Neural cell (in vitro differentiated cells): ENCODE measurements around the gene NOP14. TPM values are rescaled to one million over a fixed set of nuclear protein-coding genes. Genes with fewer than 3 reads are reported as not detected.

Experiments
- H2AFZ ChIP-seq: fragments of 200-600, 300-800 bp; sonication (generic), shearing (Covaris generic); 2 replicates; pipeline ENCODE4 v1.6.0; 2014; ENCODE audit warnings: low read depth, mild to moderate bottlenecking, antibody characterized with exemption, low read length, moderate library complexity
- H3F3A ChIP-seq: fragments of 200-600 bp; shearing (Covaris generic); 2 replicates; pipeline ENCODE4 v1.6.1; 2016; ENCODE audit warnings: mild to moderate bottlenecking, moderate library complexity, mixed read lengths, antibody characterized with exemption, low read length; ENCODE audit not compliant: insufficient read depth, poor library complexity, severe bottlenecking
- H3K27ac ChIP-seq: fragments of 200-600, 300-800 bp; sonication (generic), shearing (Covaris generic); 2 replicates; pipeline ENCODE4 v1.5.1; 2014; ENCODE audit warnings: mild to moderate bottlenecking, low read length, moderate library complexity
- H3K27me3 ChIP-seq: fragments of 300-800, 200-600 bp; sonication (generic), shearing (Covaris generic); 2 replicates; pipeline ENCODE4 v1.6.0; 2014; ENCODE audit warnings: mild to moderate bottlenecking, low read depth, low read length, moderate library complexity; ENCODE audit not compliant: insufficient read depth
- H3K36me3 ChIP-seq: fragments of 300-800, 200-600 bp; sonication (generic), shearing (Covaris generic); 2 replicates; pipeline ENCODE4 v1.5.1; 2014; ENCODE audit warnings: mild to moderate bottlenecking, antibody characterized with exemption, low read length, moderate library complexity; ENCODE audit not compliant: insufficient read depth
- H3K4me2 ChIP-seq: fragments of 300-800, 200-600 bp; sonication (generic), shearing (Covaris generic); 2 replicates; pipeline ENCODE4 v1.6.0; 2014; ENCODE audit warnings: mild to moderate bottlenecking, low read length
- H3K4me3 ChIP-seq: fragments of 300-800, 200-600 bp; sonication (generic), shearing (Covaris generic); 2 replicates; pipeline ENCODE4 v1.5.1; 2014; ENCODE audit warnings: mild to moderate bottlenecking, low read length, moderate library complexity
- H3K79me2 ChIP-seq: fragments of 200-600 bp; shearing (Covaris generic); replicated peaks from 2 replicates; pipeline ENCODE4 v1.6.0; 2014; ENCODE audit warnings: mild to moderate bottlenecking, low read length, moderate library complexity; ENCODE audit not compliant: insufficient read depth
- H3K9ac ChIP-seq: fragments of 300-800, 200-600 bp; sonication (generic), shearing (Covaris generic); 2 replicates; pipeline ENCODE4 v1.6.1; 2016; ENCODE audit warnings: mild to moderate bottlenecking, low read length, mixed read lengths
- H3K9me2 ChIP-seq: fragments of 200-600 bp; shearing (Covaris generic); 2 replicates; pipeline ENCODE4 v1.6.1; 2016; ENCODE audit warnings: mild to moderate bottlenecking, low read length, mixed read lengths; ENCODE audit not compliant: insufficient read depth
- H3K9me3 ChIP-seq: fragments of 200-600, 300-800 bp; sonication (generic), shearing (Covaris generic); 2 replicates; pipeline ENCODE4 v1.6.1; 2016; ENCODE audit warnings: mild to moderate bottlenecking, mixed run types, low read length, moderate library complexity, mixed read lengths
- H4K20me1 ChIP-seq: fragments of 200-600 bp; shearing (Covaris generic); 2 replicates; pipeline ENCODE4 v1.6.1; 2016; ENCODE audit warnings: mild to moderate bottlenecking, mixed run types; ENCODE audit not compliant: insufficient read depth
- EP300 ChIP-seq: fragments of 450-650 bp; conservative IDR thresholded peaks from 2 replicates; pipeline ENCODE4 v1.6.1; 2014; ENCODE audit warnings: antibody characterized with exemption, mild to moderate bottlenecking, moderate library complexity; ENCODE audit not compliant: poor library complexity, severe bottlenecking
- EZH2 ChIP-seq: fragments of 200-600, 300-800 bp; shearing (Covaris generic), sonication (generic); IDR thresholded peaks from 2 replicates; pipeline ENCODE4 v1.6.1; 2014; ENCODE audit warnings: antibody characterized with exemption, low read length, borderline replicate concordance, mild to moderate bottlenecking; ENCODE audit not compliant: insufficient read depth, poor library complexity, severe bottlenecking
- MXI1 ChIP-seq: fragments of 450-650 bp; conservative IDR thresholded peaks from 2 replicates; pipeline ENCODE4 v1.6.1; 2014; ENCODE audit warnings: antibody characterized with exemption, mild to moderate bottlenecking; ENCODE audit not compliant: poor library complexity, severe bottlenecking
- POLR2AphosphoS5 ChIP-seq: IDR thresholded peaks from 2 replicates; pipeline ENCODE4 v1.6.1; 2012
- RAD21 ChIP-seq: fragments of 450-650 bp; conservative IDR thresholded peaks from 2 replicates; pipeline ENCODE4 v1.6.1; 2014; ENCODE audit warnings: antibody characterized with exemption, mild to moderate bottlenecking, moderate library complexity
- SMC3 ChIP-seq: fragments of 450-650 bp; conservative IDR thresholded peaks from 2 replicates; pipeline ENCODE4 v1.6.1; 2014; ENCODE audit warnings: antibody characterized with exemption, mild to moderate bottlenecking, moderate library complexity; ENCODE audit not compliant: poor library complexity
- TAF1 ChIP-seq: IDR thresholded peaks from 2 replicates; pipeline ENCODE4 v1.6.1; 2012; ENCODE audit warnings: low read depth
- polyA plus RNA-seq: library from polyadenylated mRNA; depleted of rRNA; stranded (reverse); fragments of >200 nt; gene quantifications from 2 replicates; pipeline ENCODE4 v1.2.3, GENCODE V29; 2014
- TF ChIP-seq, protein P1 (sequence below): IDR thresholded peaks from 2 replicates; pipeline ENCODE4 v1.6.1; 2012; ENCODE audit warnings: borderline replicate concordance
- TF ChIP-seq, protein P2 (sequence below): fragments of 450-650 bp; IDR thresholded peaks from 2 replicates; pipeline ENCODE4 v1.5.1; 2014; ENCODE audit warnings: antibody characterized with exemption, mild to moderate bottlenecking, moderate library complexity; ENCODE audit not compliant: poor library complexity, severe bottlenecking

The NOP14 gene
- polyA plus RNA-seq, 1 donor from 2014 or later, result 6.3 TPM

DNA sequence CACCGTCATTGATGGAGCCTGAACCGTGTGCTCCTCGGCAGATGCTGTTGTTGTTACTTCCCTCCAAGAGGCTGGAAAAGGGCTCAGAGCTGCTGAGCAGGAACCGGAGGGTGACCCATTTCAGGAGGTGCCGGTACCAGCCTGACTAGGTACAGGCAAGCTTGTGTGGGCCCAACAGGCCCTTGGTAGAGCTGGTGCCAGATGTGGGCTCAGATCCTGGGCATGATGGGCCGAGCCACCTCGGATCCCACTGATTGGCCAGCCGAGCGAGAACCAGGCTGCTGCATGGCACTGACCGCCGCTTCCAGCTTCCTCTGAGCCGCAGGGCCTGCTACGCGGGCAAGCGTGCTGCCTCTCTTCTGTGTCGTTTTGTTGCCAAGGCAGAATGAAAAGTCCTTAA lies 33.7 kb downstream of the NOP14 start:
- H4K20me1 ChIP-seq, result no peaks in the 10 kb centered on the region
- no peak overlapping the region for H3K27ac ChIP-seq
- H3K27me3 ChIP-seq, result no peaks in the 10 kb centered on the region
- H3K4me2 ChIP-seq, result no peak overlapping the region
- H3K9me3 ChIP-seq, result no peaks in the 10 kb centered on the region
- H3K4me3 ChIP-seq, result no peak overlapping the region
- H3K79me2 ChIP-seq, result peaks cover 2% of the 10 kb centered on the region
- no peak overlapping the region for H2AFZ ChIP-seq
- no peaks in the 10 kb centered on the region for H3K9me2 ChIP-seq
- no peaks in the 10 kb centered on the region for H3K36me3 ChIP-seq
- H3K9ac ChIP-seq, result no peak overlapping the region
- TF ChIP-seq, protein P1, sequence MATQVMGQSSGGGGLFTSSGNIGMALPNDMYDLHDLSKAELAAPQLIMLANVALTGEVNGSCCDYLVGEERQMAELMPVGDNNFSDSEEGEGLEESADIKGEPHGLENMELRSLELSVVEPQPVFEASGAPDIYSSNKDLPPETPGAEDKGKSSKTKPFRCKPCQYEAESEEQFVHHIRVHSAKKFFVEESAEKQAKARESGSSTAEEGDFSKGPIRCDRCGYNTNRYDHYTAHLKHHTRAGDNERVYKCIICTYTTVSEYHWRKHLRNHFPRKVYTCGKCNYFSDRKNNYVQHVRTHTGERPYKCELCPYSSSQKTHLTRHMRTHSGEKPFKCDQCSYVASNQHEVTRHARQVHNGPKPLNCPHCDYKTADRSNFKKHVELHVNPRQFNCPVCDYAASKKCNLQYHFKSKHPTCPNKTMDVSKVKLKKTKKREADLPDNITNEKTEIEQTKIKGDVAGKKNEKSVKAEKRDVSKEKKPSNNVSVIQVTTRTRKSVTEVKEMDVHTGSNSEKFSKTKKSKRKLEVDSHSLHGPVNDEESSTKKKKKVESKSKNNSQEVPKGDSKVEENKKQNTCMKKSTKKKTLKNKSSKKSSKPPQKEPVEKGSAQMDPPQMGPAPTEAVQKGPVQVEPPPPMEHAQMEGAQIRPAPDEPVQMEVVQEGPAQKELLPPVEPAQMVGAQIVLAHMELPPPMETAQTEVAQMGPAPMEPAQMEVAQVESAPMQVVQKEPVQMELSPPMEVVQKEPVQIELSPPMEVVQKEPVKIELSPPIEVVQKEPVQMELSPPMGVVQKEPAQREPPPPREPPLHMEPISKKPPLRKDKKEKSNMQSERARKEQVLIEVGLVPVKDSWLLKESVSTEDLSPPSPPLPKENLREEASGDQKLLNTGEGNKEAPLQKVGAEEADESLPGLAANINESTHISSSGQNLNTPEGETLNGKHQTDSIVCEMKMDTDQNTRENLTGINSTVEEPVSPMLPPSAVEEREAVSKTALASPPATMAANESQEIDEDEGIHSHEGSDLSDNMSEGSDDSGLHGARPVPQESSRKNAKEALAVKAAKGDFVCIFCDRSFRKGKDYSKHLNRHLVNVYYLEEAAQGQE, result no peak
- TF ChIP-seq TAF1 (no peak), RAD21 (no peak), EP300 (no peak), EZH2 (no peak), MXI1 (no peak), POLR2AphosphoS5 (no peak), SMC3 (no peak)
- TF ChIP-seq, protein P2, sequence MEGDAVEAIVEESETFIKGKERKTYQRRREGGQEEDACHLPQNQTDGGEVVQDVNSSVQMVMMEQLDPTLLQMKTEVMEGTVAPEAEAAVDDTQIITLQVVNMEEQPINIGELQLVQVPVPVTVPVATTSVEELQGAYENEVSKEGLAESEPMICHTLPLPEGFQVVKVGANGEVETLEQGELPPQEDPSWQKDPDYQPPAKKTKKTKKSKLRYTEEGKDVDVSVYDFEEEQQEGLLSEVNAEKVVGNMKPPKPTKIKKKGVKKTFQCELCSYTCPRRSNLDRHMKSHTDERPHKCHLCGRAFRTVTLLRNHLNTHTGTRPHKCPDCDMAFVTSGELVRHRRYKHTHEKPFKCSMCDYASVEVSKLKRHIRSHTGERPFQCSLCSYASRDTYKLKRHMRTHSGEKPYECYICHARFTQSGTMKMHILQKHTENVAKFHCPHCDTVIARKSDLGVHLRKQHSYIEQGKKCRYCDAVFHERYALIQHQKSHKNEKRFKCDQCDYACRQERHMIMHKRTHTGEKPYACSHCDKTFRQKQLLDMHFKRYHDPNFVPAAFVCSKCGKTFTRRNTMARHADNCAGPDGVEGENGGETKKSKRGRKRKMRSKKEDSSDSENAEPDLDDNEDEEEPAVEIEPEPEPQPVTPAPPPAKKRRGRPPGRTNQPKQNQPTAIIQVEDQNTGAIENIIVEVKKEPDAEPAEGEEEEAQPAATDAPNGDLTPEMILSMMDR, result no peak
- H3F3A ChIP-seq, result no peaks in the 10 kb centered on the region

DNA sequence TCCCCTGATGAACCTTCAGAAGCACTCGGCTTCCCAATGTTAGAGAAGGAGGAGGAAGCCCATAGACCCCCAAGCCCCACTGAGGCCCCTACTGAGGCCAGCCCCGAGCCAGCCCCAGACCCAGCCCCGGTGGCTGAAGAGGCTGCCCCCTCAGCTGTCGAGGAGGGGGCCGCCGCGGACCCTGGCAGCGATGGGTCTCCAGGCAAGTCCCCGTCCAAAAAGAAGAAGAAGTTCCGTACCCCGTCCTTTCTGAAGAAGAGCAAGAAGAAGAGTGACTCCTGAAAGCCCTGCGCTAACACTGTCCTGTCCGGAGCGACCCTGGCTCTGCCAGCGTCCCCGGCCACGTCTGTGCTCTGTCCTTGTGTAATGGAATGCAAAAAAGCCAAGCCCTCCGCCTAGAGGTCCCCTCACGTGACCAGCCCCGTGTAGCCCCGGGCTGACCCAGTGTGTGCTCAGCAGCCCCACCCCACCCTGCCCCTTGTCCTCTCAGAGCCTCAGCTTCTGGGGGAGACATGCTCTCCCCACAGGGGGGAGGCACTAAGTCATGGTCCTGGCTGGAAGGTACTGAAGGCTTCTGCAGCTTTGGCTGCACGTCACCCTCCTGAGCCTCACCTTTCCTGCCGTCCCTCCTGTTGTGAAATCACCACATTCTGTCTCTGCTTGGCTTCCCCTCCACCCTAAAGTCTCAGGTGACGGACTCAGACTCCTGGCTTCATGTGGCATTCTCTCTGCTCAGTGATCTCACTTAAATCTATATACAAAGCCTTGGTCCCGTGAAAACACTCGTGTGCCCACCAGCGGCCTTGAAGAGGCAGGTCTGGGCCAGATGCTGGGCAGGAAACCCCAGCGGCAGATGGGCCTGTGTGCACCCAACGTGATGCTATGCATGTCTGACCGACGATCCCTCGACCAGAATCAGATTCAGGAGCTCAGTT lies 34.7 kb downstream of the NOP14 start:
- Histone ChIP-seq H3K9me2 (no peaks in the 10 kb centered on the region), H3K4me3 (no peak overlapping the region), H4K20me1 (no peaks in the 10 kb centered on the region), H3K9ac (no peak overlapping the region), H2AFZ (no peak overlapping the region), H3K36me3 (no peaks in the 10 kb centered on the region), H3F3A (no peaks in the 10 kb centered on the region), H3K27me3 (no peaks in the 10 kb centered on the region), H3K27ac (no peak overlapping the region), H3K79me2 (peaks cover 2% of the 10 kb centered on the region), H3K4me2 (no peak overlapping the region), H3K9me3 (no peaks in the 10 kb centered on the region)
- TF ChIP-seq, protein P2, result no peak
- TF ChIP-seq, protein P1, result no peak
- TF ChIP-seq RAD21 (no peak), POLR2AphosphoS5 (no peak), MXI1 (no peak), SMC3 (no peak), EZH2 (no peak)
